22Rv1 (cell line): ENCODE measurements around the gene FEZF2.

Source experiments
- H3K27ac ChIP-seq: fragments of 450-650 bp; 2 replicates; pipeline ENCODE4 v1.5.1; 2017
- ZFX ChIP-seq: fragments of 450-650 bp; IDR thresholded peaks from 2 replicates; pipeline ENCODE4 v1.6.1; 2017; ENCODE audit warnings: antibody characterized with exemption, borderline replicate concordance
- TF ChIP-seq, protein P1 (sequence below): fragments of 450-650 bp; IDR thresholded peaks from 2 replicates; pipeline ENCODE4 v1.5.1; 2017; ENCODE audit warnings: mild to moderate bottlenecking

Gene FEZF2

GRCh38 chr3:62405566-62405965, 32.2 kb upstream of the FEZF2 start:
- TF ChIP-seq ZFX, result no peak
- TF ChIP-seq, protein P1, sequence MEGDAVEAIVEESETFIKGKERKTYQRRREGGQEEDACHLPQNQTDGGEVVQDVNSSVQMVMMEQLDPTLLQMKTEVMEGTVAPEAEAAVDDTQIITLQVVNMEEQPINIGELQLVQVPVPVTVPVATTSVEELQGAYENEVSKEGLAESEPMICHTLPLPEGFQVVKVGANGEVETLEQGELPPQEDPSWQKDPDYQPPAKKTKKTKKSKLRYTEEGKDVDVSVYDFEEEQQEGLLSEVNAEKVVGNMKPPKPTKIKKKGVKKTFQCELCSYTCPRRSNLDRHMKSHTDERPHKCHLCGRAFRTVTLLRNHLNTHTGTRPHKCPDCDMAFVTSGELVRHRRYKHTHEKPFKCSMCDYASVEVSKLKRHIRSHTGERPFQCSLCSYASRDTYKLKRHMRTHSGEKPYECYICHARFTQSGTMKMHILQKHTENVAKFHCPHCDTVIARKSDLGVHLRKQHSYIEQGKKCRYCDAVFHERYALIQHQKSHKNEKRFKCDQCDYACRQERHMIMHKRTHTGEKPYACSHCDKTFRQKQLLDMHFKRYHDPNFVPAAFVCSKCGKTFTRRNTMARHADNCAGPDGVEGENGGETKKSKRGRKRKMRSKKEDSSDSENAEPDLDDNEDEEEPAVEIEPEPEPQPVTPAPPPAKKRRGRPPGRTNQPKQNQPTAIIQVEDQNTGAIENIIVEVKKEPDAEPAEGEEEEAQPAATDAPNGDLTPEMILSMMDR, result no peak
- H3K27ac ChIP-seq, result no peak overlapping the region

GRCh38 chr3:62405135-62405534, 31.8 kb upstream of the FEZF2 start:
- no peak overlapping the region for H3K27ac ChIP-seq
- TF ChIP-seq ZFX, result no peak
- TF ChIP-seq, protein P1, result no peak

DNA sequence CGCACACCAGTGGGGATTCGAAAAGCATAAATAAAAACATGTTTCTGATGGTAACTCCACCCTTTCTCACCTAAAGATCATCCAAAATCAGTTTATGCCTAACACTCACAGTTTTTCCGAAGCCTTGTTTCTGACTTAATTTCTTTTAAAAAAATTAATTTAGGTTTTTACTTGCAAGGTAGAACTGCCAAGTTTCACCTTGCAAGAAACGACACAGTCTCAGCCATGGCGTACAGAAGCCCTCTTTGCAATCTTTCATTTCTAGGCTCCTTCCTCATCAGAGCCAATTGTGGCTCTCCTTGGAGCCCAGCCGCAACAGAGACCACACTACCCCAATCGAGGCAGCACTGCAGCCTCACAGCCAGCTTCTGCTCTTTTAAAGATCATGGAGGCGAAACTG, 31.0 kb upstream of the FEZF2 start:
- TF ChIP-seq, protein P1, result no peak
- no peak for TF ChIP-seq ZFX
- no peak overlapping the region for H3K27ac ChIP-seq

DNA sequence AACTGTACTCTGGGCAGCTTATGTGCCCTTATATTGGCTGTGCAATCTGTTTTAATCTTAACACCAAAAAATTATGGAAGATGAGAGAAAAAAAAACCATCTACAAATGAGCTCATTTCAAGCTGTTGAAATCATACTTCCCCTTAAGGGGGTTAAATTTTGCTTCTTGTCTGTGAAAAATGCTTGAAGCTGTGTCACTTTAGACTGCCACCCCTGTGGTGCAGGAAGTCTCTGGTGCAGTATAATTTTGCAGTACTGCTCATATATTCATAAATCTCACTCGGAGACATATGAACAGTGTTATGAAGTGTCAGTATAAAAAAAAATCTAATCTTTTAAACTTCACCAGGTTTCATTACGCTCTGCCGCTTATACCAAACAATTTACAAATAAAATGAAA, 30.4 kb upstream of the FEZF2 start:
- H3K27ac ChIP-seq, result no peak overlapping the region
- TF ChIP-seq, protein P1, result no peak
- TF ChIP-seq ZFX, result no peak

DNA sequence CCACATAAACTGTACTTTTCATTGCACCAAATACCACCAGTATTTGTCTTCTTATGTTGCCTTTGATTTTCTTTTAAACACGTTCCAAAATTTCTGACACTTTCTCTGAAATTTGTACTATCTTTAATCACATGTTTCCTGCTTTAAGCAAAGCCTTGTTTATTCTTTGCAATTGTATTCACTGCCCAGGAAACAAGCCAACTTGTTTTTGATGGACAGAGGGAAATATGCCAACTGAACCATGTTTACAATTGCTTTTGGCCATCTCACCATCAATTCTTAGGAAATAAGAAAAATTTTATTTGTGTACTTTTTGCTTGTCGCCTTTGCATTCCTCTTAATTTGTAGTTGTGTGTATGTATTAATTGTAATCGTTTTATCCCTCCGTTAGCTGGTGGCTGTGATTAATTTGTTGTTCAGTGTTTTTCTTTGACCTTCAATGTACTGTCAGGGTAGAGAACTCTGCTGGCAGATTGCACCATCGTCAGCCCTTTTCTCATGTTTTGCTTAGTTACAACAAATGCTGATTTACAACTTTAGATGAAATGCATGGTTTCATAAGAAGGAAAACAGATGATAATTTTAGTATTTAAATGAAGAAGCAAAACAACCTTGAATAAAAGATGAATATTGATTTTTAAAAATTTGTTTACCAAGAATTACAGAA, 19.4 kb upstream of the FEZF2 start:
- TF ChIP-seq, protein P1, result no peak
- no peak for TF ChIP-seq ZFX

DNA sequence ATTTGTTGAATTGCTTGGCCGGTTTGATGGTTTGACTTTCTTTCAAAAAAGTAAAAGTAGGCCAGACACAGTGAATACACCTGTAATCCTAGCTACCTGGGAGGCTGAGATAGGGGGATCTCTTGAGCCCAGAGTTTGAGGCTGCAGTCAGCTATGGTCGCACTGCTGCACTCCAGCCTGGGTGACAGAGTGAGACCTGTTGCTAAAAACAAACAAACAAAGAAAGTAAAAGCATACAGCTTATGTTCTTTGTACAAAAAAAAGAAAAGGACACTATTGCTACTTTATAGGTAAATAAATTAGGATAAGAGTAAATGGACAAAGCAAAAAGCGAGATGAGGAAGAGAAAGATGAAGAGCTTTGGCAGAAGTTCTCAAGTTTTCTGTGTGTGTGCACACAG, 13.9 kb upstream of the FEZF2 start:
- no peak overlapping the region for H3K27ac ChIP-seq
- TF ChIP-seq, protein P1, result no peak
- no peak for TF ChIP-seq ZFX

More for the DNA sequence above, 19.4 kb upstream of the FEZF2 start:
- H3K27ac ChIP-seq, result no peak overlapping the region

DNA sequence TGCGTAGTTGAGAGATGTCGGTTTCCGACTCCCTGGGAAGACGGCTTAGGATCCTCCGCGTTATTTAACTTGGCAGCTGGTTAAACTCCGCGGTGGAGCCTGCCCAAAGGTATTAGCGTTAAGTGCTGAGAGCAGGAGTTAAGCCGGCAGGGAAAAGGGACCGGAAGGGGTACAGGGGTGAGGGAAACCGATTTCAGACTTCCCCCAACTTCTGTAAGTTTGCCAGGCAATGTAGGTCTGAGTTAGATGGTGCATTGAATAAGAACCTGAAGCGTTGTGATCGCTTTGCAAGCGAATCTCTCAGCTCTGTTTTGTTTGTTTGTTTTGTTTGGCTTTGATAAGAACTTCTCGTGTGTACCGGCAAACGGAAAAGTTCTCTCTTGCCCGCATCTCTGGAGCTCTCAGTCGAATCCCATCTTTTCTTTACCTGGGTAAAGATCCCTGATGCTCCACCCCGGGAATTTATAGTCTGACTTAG, 6.0 kb upstream of the FEZF2 start:
- no peak overlapping the region for H3K27ac ChIP-seq
- TF ChIP-seq, protein P1, result no peak
- no peak for TF ChIP-seq ZFX
